NCI-H524 (cell line): ENCODE data around the gene CATSPERB.
A peak's percentile ranks its signal among the peaks of the same experiment; 100 is the strongest.
"Not testable (repeated sequence)": the region's sequence is repeated elsewhere in the genome, so short reads cannot be mapped to it uniquely, and the experiment has no call there.

Experiments used
- DNase-seq, 2 experiments: peaks; one replicate each; lab custom pipeline; 2025; lab: John Stamatoyannopoulos, UW

The CATSPERB gene

GRCh38 chr14:91732439-91732838 lies 553 bp upstream of the CATSPERB start:
- DNase-seq: no peak

GRCh38 chr14:91731018-91731417 lies 868 bp downstream of the CATSPERB start:
- DNase-seq: no peak

- peak in 1 of 2 experiments; percentile 18 for DNase-seq
Measured at GRCh38 chr14:91729756-91730155, 2.1 kb downstream of the CATSPERB start.

- DNase-seq: no peak
Measured at GRCh38 chr14:91728616-91729183, 3.2 kb downstream of the CATSPERB start.

GRCh38 chr14:91727121-91727520 lies 4.8 kb downstream of the CATSPERB start:
- no peak for DNase-seq

GRCh38 chr14:91723501-91723900 lies 8.4 kb downstream of the CATSPERB start:
- DNase-seq: no peak

GRCh38 chr14:91722386-91722785 lies 9.5 kb downstream of the CATSPERB start:
- no peak for DNase-seq

- no peak for DNase-seq
Measured at GRCh38 chr14:91719839-91720238, 12.0 kb downstream of the CATSPERB start.

GRCh38 chr14:91716999-91717398 lies 14.9 kb downstream of the CATSPERB start:
- DNase-seq: no peak

- no peak for DNase-seq
Measured at GRCh38 chr14:91714805-91715204, 17.1 kb downstream of the CATSPERB start.

GRCh38 chr14:91708795-91709194 lies 23.1 kb downstream of the CATSPERB start:
- no peak for DNase-seq

- no peak for DNase-seq
Measured at GRCh38 chr14:91706996-91707395, 24.9 kb downstream of the CATSPERB start.

- no peak for DNase-seq
Measured at GRCh38 chr14:91694643-91695042, 37.2 kb downstream of the CATSPERB start.

- no peak for DNase-seq
Measured at GRCh38 chr14:91693346-91693745, 38.5 kb downstream of the CATSPERB start.

GRCh38 chr14:91692075-91692474 lies 39.8 kb downstream of the CATSPERB start:
- DNase-seq: no peak

GRCh38 chr14:91689608-91690007 lies 42.3 kb downstream of the CATSPERB start:
- DNase-seq: no peak

- peak in 1 of 2 experiments; percentile 39 for DNase-seq
Measured at GRCh38 chr14:91687436-91687835, 44.5 kb downstream of the CATSPERB start.

- no peak for DNase-seq
Measured at GRCh38 chr14:91685600-91685999, 46.3 kb downstream of the CATSPERB start.

GRCh38 chr14:91681893-91682563 lies 49.9 kb downstream of the CATSPERB start:
- DNase-seq: no peak

GRCh38 chr14:91681118-91681517 lies 50.8 kb downstream of the CATSPERB start:
- no peak for DNase-seq

- no peak for DNase-seq
Measured at GRCh38 chr14:91679273-91679672, 52.6 kb downstream of the CATSPERB start.

- DNase-seq: not testable (repeated sequence)
Measured at GRCh38 chr14:91677687-91678086, 54.2 kb downstream of the CATSPERB start.

GRCh38 chr14:91674911-91675310 lies 57.0 kb downstream of the CATSPERB start:
- DNase-seq: no peak

GRCh38 chr14:91669867-91670266 lies 62.0 kb downstream of the CATSPERB start:
- no peak for DNase-seq
